Thyroid gland (tissue), 4 donors: ENCODE results near the gene KCNMA1.

ENCODE experiments used
- CTCF ChIP-seq, 6 experiments: fragments of 200-600 bp in 3 of 6; fragments of 450-650 bp in 3 of 6; sonication (generic) in 3 of 6; IDR thresholded peaks; one replicate each; pipeline ENCODE4 v1.5.1; 2016 to 2019; ENCODE audit warnings: antibody characterized with exemption in 6 of 6, mild to moderate bottlenecking in 2 of 6, inconsistent platforms in 1 of 6, moderate library complexity in 1 of 6
- POLR2A ChIP-seq, 2 donors: fragments of 450-650 bp; IDR thresholded peaks; one replicate each; pipeline ENCODE4 v1.6.1; 2017; ENCODE audit warnings: antibody characterized with exemption in 2 of 2, mild to moderate bottlenecking in 2 of 2, moderate library complexity in 1 of 2

GRCh38 chr10:77240041-77240652, 397.5 kb downstream of the KCNMA1 start:
- TF ChIP-seq CTCF (IDR thresholded peaks at IDR 0.05) (no peak), POLR2A (IDR thresholded peaks at IDR 0.05) (no peak)
